OCI-LY7 (cell line): ENCODE measurements around the gene PAN3. TPM values are rescaled to one million over a fixed set of nuclear protein-coding genes. Genes with fewer than 3 reads are reported as not detected.

Source experiments
- BruUV-seq: library from RNA; stranded (reverse); fragments of 400-500 nt; replicated peaks from 2 replicates; lab custom pipeline; 2021; lab: Mats Ljungman, UMichigan
- CTCF ChIA-PET: fragments of 300-600 bp; sonication (Branson Sonifier 250); formaldehyde crosslinking; loops from one replicate; lab custom pipeline; 2022; ENCODE audit warnings: antibody characterized with exemption; ENCODE audit not compliant: unreplicated experiment; lab: Charles Lee
- POLR2A ChIA-PET: fragments of 300-600 bp; sonication (Branson Sonifier 250); formaldehyde crosslinking; loops from one replicate; lab custom pipeline; 2022; ENCODE audit warnings: antibody characterized with exemption; lab: Charles Lee
- DNase-seq: peaks from one replicate; pipeline ENCODE4 v3.0.0-alpha.2; 2015; ENCODE audit warnings: low spot score
- H2AFZ ChIP-seq: fragments of 200-600 bp; sonication (generic), shearing (Covaris generic); 2 replicates; pipeline ENCODE4 v1.6.1; 2014; ENCODE audit warnings: mild to moderate bottlenecking, antibody characterized with exemption, low read length, moderate library complexity
- H3K27ac ChIP-seq: fragments of 200-600 bp; sonication (generic); 2 replicates; pipeline ENCODE4 v1.5.1; 2014; ENCODE audit warnings: mixed run types, low read depth, mild to moderate bottlenecking, moderate library complexity, low read length, inconsistent platforms; ENCODE audit not compliant: poor library complexity, severe bottlenecking
- H3K36me3 ChIP-seq: fragments of 200-600 bp; sonication (generic); 2 replicates; pipeline ENCODE4 v1.6.1; 2014; ENCODE audit warnings: mild to moderate bottlenecking, antibody characterized with exemption, low read length, moderate library complexity, mixed read lengths; ENCODE audit not compliant: insufficient read depth
- H3K4me1 ChIP-seq: fragments of 200-600 bp; sonication (generic); 2 replicates; pipeline ENCODE4 v1.5.1; 2014; ENCODE audit warnings: mild to moderate bottlenecking, low read length; ENCODE audit not compliant: insufficient read depth, poor library complexity, severe bottlenecking
- H3K4me2 ChIP-seq: fragments of 200-600 bp; sonication (generic); 2 replicates; pipeline ENCODE4 v1.6.1; 2014; ENCODE audit warnings: mild to moderate bottlenecking, low read length
- H3K4me3 ChIP-seq: fragments of 200-600 bp; sonication (generic); 2 replicates; pipeline ENCODE4 v1.5.1; 2014; ENCODE audit warnings: mild to moderate bottlenecking, low read depth, low read length; ENCODE audit not compliant: poor library complexity, severe bottlenecking
- H3K79me2 ChIP-seq: fragments of 200-600 bp; sonication (generic); 2 replicates; pipeline ENCODE4 v1.6.1; 2016; ENCODE audit warnings: low read depth, mild to moderate bottlenecking, low read length, moderate library complexity, mixed read lengths; ENCODE audit not compliant: insufficient read depth
- H3K9me2 ChIP-seq: fragments of 200-600 bp; sonication (generic); 2 replicates; pipeline ENCODE4 v1.6.1; 2016; ENCODE audit warnings: mild to moderate bottlenecking, low read length, mixed read lengths; ENCODE audit not compliant: insufficient read depth
- H3K9me3 ChIP-seq: fragments of 200-600 bp; sonication (generic); 2 replicates; pipeline ENCODE4 v1.6.1; 2014; ENCODE audit warnings: mild to moderate bottlenecking, mixed run types, low read length, mixed read lengths
- H4K20me1 ChIP-seq: fragments of 200-600 bp; sonication (generic); 2 replicates; pipeline ENCODE4 v1.6.1; 2014; ENCODE audit warnings: mild to moderate bottlenecking, antibody characterized with exemption, low read length, moderate library complexity, mixed read lengths; ENCODE audit not compliant: insufficient read depth
- CTCF ChIP-seq: fragments of 200-600 bp; sonication (generic); conservative IDR thresholded peaks from 2 replicates; pipeline ENCODE4 v1.5.1; 2014; ENCODE audit warnings: mild to moderate bottlenecking, antibody characterized with exemption, low read length, moderate library complexity, mixed read lengths
- EZH2phosphoT487 ChIP-seq: fragments of 200-600 bp; sonication (generic); IDR thresholded peaks from 2 replicates; pipeline ENCODE4 v1.6.1; 2018; ENCODE audit warnings: low read depth, borderline replicate concordance, mild to moderate bottlenecking, mixed run types, antibody characterized with exemption, low read length, moderate library complexity, mixed read lengths
- intact Hi-C: fragments of 100-400 bp; cut with micrococcal nuclease; formaldehyde crosslinking; loops from one replicate; pipeline ENCODE4 v1.10.0; 2022; ENCODE audit not compliant: unreplicated experiment
- total RNA-seq, 2 experiments: library from RNA; depleted of rRNA in 1 of 2; stranded (reverse); fragments of >200 nt in 1 of 2; shearing (Covaris generic) in 1 of 2; gene quantifications; 2 replicates each; pipeline ENCODE4 v1.2.3, GENCODE V29; 2014 to 2022

Gene PAN3
- total RNA-seq, 2 experiments from 2014 or later: 20.4 to 54.8 TPM

- Histone ChIP-seq H3K4me3 (no peak overlapping the region), H3K9me3 (no peaks in the 10 kb centered on the region), H4K20me1 (no peaks in the 10 kb centered on the region), H3K27ac (no peak overlapping the region), H2AFZ (no peak overlapping the region), H3K4me2 (no peak overlapping the region), H3K4me1 (no peaks in the 10 kb centered on the region), H3K9me2 (no peaks in the 10 kb centered on the region), H3K79me2 (peaks cover 66% of the 10 kb centered on the region), H3K36me3 (peaks cover 23% of the 10 kb centered on the region)
- TF ChIP-seq EZH2phosphoT487 (no peak), CTCF (no peak)
- POLR2A ChIA-PET: no interaction called here
- DNase-seq: no peak
- BruUV-seq: no TSS peak
- CTCF ChIA-PET: no interaction called here
- intact Hi-C loops: no loop called here
Measured at GRCh38 chr13:28171266-28171665, 32.9 kb downstream of the PAN3 start.

- H3K9me2 ChIP-seq: no peaks in the 10 kb centered on the region
- H3K9me3 ChIP-seq: no peaks in the 10 kb centered on the region
- no peaks in the 10 kb centered on the region for H3K4me1 ChIP-seq
- H2AFZ ChIP-seq: no peak overlapping the region
- TF ChIP-seq EZH2phosphoT487 (no peak), CTCF (no peak)
- no peak overlapping the region for H3K4me3 ChIP-seq
- peaks cover 50% of the 10 kb centered on the region; the same call in 1 of the 2 replicates for H3K79me2 ChIP-seq
- intact Hi-C loops: no loop called here
- no TSS peak for BruUV-seq
- DNase-seq: no peak
- H3K36me3 ChIP-seq: peaks cover 37% of the 10 kb centered on the region
- H3K4me2 ChIP-seq: no peak overlapping the region
- no peak overlapping the region for H3K27ac ChIP-seq
- ChIA-PET CTCF (no interaction called here), POLR2A (interaction anchor here (0.6 kb wide), 2 partner anchors 20 to 406 kb away, joined by 3 read pairs; no protein-coding TSS in a partner anchor)
- no peaks in the 10 kb centered on the region for H4K20me1 ChIP-seq
Measured at GRCh38 chr13:28172947-28173346, 34.6 kb downstream of the PAN3 start.

- Histone ChIP-seq H3K4me2 (no peak overlapping the region), H3K36me3 (peaks cover 44% of the 10 kb centered on the region), H3K4me1 (no peaks in the 10 kb centered on the region), H3K79me2 (peaks cover 46% of the 10 kb centered on the region; the same call in 1 of the 2 replicates), H3K9me3 (no peaks in the 10 kb centered on the region), H3K27ac (no peak overlapping the region), H2AFZ (no peak overlapping the region), H3K9me2 (no peaks in the 10 kb centered on the region), H3K4me3 (no peak overlapping the region), H4K20me1 (no peaks in the 10 kb centered on the region)
- intact Hi-C loops: no loop called here
- POLR2A ChIA-PET: no interaction called here
- TF ChIP-seq EZH2phosphoT487 (no peak), CTCF (no peak)
- DNase-seq: no peak
- CTCF ChIA-PET: no interaction called here
- BruUV-seq: no TSS peak
Measured at GRCh38 chr13:28173793-28174192, 35.4 kb downstream of the PAN3 start.
